NCI-H446 (cell line): ENCODE data around the gene ATRNL1.

Source experiments
- DNase-seq, 2 experiments: peaks; one replicate each; lab custom pipeline; 2025; lab: John Stamatoyannopoulos, UW

The ATRNL1 gene

DNA sequence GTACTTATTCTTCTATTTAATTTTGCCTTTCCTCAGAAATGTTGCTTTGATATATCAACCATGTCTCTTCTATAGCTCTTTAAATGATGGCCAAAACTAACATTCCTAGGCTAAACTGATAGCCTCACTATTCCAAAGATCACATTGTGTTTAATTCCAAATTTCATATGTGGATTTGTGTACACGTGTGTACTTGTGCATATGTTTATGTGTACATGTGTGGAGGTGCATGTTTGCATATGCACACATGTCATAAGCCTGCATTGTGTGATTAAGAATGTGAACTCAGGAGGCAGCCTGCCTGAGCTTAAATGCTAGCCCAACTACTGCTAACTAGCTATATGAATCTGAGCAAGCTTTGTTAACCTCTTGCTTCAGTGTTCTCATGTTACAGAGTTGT, 753.4 kb downstream of the ATRNL1 start:
- no peak for DNase-seq

DNA sequence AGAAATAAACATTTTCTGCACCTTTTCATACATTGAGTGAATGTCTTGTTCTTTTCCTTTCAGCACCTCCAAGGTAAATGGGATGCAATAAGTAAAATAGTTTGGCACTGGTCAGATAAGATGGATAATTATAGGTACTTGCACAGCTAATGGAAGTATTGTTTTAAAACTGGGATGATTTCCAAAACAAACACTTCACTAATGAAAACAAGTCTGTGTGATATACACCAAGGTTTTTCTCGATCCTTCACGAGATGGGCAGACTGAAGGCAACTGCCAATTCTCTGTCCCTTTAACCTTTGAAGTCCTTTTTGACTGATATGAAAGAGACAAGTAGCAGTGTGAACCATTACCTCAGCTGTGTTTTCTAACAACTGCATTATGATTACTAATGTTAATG, 756.0 kb downstream of the ATRNL1 start:
- no peak for DNase-seq

DNA sequence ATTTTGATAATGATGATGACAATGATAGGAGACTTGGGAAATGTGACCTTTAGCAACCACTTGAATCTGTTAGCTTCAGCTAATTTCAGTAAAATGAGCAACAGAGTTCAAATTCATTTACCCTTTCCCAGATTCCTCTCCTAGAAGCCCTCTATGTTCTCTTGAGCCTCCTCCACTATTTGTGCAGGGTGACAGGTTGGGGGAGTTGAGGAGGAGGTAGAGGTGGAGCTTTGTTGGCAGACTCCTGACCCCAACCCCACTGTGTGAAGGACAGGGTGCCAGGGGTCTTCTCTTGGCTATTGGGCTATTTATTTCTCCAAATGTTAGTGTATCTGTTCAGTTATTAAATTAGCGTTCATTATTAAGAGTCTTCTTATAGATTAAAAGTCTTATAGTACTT, 757.5 kb downstream of the ATRNL1 start:
- DNase-seq, result no peak

DNA sequence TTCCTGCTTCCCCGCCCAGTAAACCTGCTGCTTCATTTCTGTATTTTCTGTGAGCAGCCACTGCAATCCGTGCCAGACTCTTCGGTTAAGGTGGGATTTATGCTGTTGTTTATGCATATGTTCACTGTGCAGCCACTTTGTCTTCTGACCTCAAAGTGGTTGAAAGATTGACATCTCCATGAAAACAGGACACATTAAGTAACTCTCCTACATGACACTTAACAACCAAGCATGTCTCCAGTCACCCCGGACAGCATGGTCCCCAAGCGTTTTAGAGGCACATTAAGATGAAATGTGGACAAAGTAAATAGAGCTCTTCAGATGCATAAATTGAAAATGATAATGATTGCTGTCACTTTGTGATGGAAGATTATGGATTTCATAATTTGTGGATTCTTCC, 758.5 kb downstream of the ATRNL1 start:
- no peak for DNase-seq

DNA sequence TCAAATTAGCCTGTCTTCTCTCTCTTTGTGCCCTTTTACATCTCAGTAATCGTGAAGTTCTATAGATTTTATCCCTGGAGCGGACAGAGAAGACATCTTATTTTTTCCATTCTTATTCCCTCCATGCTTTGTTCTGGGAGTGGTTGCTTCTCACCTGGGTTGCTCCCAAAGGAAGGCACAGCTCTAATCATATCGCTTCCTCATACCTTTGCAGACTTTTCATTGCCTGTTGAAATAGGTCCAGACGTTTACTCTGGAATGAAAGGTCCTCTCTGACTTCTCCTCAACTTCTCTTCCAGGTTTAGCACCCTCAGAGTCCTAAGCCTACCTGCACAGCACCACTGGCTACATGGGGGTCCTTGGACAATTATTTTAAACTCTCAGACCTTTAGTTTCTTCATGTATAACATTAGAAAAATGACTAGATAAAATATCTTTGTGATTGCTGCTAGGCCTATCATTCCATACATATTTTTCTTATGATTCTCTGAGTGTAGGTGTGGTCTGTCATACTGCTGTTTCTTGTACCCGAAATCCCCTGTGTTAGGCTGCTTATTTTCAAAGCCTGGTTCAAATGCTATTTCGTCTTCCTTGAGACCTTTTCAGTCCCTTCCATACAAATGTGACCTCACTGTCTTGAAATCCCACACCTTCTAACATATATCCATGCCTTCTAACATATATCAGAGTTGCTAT, 761.7 kb downstream of the ATRNL1 start:
- DNase-seq, result no peak

DNA sequence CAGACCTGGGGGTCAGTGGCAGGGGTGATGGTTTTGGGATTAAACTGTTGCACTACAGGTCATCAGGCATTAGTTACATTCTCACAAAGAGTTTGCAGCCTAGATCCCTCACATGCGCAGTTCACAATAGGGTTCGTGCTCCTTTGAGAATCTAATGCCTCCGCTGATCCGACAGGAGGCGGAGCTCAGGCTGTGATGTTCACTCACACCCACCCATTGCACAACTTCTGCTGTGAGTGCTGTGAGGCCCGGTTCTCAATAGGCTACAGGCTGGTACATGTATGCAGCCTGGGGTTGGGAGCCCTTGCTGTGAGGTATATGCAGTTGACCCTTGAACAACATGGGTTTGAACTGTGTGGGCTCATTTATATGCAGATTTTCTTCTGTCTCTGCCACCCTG, 763.4 kb downstream of the ATRNL1 start:
- no peak for DNase-seq

DNA sequence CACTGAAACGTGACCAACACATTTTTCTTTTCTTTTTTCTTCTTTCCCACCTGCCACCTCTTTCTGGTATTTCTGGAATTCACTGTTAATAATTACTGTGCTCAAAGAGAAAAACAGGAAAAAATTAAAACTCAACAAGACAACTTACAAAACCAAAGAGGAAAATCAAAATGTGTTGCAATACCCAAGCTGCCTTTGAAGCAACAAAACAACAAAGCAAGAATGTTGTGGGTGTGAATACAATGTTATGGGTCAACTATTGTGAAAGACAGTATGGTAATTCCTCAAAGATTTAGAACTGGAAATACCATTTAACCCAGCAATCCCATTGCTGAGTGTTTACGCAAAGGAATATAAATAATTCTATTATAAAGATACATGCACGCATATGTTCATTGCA, 764.7 kb downstream of the ATRNL1 start:
- no peak for DNase-seq

DNA sequence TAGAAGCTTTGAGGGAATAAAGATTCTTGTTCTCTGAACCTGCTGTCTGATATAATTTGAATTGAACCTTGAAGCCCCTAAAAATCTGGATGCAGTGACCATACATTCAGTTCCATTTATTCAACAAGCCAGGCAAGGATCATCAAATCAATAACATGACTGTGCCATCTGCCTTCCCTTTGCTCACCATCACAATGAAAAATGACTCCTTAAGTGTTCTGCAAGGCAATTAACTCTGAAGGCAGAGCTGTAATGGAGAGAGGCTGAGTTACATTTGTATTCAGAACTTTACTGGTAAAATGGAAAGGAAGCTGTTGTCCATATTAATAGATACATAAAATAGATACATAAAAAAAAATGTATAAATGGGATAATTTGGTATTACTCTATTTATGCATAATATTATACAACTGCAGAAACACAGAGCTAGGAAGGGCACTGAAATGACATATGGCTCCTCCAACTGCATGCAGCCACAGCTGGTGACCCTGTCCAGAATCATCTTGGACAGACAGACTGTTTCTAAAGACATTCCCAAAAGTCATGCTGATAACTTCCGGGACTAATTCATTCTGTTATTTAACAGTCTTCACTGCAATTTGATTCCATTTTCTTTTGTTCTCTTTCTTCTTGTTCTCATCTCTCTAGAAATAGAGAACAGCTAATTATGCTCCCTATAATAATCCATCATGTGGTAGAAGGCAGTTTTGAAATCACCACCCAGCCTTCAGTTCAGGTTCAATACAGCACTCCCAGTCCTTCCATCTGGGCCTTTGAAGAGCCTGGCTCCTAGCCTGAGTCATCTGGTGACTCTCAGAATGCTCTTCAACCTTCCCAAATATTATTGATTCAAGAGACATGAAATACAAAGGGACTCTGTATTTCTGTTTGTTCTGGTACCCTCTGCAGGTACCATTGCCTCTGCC, 767.3 kb downstream of the ATRNL1 start:
- no peak for DNase-seq

DNA sequence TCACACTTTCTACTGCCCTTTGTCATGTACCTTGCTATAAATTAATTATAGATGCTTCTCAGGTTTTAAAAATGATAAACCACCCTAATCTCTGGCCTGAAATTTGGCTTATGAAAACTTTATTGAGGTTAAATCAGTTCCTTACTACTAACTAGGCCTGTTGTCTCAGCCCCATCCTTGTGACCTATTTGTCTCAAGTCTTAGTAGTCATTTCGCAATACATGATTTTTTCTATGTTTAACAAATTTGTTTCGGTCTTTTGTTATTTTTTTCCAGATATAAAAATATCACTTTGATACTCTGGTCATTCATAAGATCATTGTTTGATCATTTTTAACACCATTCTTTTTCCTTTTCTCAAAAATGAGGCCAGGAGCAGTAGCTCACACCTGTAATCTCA, 768.3 kb downstream of the ATRNL1 start:
- no peak for DNase-seq

DNA sequence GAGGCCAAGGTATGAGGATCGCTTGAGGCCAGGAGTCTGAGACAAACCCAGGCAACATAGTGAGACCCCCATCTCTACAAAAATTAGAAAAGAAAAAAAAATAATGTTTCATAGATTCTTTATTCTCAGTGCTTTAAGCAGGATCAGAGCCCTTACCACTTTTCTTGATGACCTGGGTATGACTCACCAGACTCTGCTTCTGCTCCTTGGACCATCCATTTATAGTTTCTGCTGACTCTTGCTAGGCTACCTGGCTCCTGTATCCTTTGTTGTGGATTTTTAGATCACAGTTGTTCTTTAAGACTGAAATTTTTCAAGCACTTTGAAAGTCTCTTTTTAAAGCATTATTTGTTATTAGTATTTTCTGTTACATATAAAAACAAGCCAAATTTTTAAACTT, 768.7 kb downstream of the ATRNL1 start:
- no peak for DNase-seq

DNA sequence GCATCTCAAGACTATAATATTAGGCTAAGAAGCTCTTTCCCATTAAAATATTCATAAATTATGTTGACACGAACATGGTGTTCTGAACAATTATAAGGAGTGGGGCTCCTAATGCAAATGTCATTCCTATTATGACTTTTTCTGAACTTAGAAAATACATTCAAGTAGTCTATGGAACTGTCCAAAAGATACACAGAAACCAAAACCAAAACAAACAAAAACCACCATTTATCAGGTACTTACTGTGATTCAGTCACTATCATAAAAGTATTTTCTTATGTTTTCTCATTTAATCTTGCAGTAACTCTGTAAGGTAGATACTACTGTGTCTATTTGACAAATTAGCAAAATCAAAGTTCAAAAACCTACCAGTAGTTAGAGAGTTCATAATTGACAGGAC, 773.0 kb downstream of the ATRNL1 start:
- no peak for DNase-seq

DNA sequence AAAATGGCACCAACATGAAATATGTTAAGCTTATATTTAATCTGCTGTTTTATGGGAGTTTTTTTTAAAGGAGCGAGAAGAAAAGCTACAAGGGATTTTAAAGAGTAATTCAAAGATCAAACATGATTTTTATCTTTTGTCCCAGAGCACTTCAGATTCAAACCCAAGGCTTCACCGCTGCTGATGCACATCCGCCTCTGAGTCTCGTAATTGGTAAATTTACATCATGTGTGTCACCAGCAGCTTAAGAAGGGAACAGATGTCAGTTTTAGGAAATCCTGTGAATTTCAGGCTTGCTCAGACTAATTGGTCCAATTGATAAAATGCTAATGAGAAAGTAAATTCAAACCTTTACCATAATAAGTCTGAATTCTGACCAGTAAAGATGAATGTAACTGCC, 773.5 kb downstream of the ATRNL1 start:
- DNase-seq, result no peak

DNA sequence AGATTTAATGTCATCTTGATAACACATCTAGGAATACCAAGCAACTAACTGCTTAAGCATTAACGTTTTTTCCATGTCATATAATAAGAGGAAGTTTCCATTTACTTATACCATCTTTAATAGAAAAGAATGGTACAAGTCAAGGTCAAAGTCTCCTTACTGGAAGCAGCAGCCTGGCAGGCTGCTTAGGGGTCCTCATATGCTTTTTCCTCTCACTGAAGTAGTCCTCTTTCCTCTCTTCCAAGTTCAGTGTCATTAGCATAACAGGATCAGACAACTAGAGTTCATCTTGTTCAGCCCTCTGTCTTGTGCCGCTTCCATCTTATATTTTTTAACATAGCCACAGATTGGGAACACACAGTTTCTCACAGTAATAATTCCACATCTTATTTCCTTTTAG, 774.1 kb downstream of the ATRNL1 start:
- no peak for DNase-seq

DNA sequence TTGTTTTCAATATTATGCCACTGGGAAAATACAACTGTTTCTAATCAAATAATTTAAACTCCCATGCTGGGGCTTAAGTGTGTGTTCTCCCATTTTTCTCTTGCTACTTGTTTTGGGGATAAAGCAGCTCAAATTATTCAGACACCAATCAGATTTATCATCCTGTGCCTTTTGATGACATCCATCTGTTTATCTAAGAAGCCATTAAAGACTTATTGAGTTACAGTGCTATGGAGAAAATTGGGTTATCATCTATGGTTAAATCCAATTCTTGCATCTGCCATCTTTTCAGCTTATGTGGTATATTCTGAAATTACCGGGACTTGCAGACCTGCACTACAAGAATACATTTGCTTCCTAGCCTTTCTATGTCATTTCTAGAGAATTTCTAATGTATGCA, 778.7 kb downstream of the ATRNL1 start:
- no peak for DNase-seq

DNA sequence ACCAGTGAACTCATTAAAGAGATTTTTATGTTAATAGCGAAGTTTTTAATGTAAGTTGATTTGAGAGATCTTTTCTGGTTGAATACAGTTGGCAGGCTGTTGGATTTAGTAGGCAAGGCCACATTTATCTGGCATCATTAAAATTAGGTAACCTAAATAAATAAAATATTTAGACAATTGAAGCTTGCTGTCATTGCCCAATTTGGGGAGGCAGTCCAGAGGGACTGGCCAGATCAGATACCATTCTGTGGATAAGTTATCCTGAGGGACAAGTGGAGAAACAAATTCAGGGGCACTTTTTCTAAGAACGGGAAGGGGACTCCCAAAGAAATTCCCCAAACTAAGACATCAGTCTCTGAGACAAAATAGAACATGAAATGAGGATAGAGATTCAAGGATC, 782.0 kb downstream of the ATRNL1 start:
- no peak for DNase-seq

DNA sequence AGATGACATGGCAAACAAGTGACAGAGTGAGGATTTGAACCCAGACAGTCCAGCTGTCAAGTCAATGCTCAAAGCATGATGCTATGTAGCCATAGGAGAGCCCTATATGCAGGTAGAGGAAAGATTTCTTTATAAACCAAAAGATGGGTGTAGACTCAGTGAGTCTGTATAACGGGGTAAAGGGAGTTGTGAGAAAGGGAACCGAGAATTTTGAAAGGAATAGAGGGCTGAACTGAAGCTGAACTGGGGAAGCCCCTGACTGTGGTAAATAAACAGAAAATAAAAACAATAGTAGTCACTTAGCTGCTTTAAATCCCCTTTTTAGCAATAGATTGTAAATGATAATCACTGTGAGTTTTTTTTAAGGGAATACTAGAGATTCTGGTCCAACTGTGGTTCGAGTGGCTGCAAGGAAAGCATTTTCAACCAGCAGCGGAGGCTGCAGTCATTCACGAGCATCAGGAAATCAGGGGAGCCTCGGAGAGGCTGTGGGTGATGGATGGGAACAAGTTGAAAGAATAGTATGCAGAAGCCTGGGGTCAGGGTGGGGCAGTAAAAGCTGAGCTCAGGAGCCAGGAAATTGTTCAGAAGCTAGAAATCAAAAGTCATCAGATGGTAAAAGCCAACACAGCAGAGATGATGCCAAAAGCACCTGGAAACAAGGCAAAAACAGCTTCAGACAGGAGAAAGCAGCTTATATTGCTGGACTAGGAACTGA, 786.4 kb downstream of the ATRNL1 start:
- DNase-seq, result no peak

DNA sequence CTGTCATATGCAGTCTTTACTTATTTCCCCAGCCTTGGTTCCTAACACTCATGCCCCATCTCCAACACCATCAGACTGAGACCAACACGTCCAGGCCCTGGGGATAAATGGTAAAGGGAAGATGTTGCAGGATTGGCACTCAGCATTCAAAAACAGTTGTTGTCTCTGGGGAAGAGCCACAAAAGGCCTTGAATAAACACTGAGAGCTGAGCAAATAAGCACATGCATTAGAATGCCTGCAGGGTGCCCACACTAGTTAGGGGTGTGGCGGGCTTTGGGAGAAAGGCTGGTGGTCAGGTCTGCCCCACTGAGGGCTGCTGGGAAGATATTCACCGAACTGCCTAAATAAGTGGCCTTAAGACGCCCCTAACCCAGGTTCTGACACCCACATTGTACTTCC, 788.9 kb downstream of the ATRNL1 start:
- no peak for DNase-seq

DNA sequence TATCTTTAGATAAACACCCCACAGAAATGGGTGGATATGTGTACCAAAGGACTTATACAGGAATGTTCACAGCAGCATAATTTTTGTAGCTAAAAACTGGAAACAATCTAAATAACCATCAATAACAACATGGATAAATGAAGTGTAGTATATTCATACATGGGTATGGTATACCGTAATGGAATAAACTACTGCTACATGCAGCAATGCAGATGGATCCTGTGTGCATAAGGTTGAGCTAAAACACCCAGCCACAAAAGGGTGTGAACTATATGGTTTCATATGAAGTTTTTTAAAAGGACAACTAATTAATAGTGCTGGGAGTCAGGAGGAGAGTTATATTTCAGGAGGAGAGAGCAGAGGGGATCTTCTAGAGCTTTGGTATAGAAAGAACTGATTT, 790.2 kb downstream of the ATRNL1 start:
- no peak for DNase-seq

DNA sequence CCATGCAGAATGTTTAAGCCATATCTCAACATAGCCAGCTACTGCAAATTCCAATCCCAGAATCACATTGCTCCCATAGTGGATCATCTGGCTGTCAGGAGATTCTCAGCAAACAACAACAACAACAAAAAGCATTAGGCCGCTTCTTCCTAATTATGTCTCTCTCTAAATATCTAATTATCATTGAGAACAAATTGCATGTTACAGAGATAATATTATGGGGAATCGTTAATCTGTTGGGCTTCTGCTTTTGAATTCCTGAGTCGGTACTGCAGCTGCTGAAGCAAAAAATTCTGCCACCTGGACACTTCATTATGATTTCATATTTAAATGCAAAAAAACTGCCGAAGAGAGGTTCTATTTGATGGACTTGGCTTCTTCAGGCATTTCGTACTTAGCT, 791.2 kb downstream of the ATRNL1 start:
- DNase-seq, result no peak

DNA sequence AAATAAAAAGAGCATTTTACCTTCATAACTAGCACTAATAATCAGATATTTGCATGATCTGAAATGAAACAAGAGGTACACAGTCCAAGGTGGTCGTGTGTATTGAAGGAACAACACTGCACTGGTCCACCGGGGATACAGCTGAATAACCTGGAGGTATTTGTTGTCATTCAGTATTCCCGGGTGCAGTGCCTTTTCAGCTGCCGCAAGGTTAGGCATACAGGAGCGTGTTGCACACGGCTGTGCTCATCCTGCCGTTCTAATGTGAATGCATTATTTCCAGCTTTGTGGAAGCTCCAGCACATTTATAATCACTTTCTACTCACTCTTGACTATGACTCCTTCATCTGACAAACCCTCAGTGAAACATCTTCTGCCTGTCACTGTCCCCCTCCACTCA, 802.0 kb downstream of the ATRNL1 start:
- no peak for DNase-seq

DNA sequence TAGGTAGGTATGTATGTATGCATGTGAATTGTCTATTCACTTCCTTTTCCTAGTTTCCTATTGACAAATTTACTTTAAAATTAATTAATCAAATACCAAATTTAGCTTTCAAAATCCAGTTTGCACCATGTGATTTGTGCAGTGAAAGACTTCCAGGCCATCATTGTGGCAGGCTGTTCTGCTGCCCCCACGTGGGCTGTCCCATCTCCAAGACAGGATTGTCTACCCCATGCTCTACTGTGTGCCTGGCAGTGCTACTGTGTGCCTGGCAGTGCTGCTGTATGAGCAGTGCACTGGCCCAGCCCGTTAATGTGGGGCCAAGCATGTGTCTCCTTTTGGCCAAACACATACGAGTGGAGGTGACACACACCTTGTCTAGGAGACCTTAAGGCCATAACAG, 805.1 kb downstream of the ATRNL1 start:
- DNase-seq, result no peak

DNA sequence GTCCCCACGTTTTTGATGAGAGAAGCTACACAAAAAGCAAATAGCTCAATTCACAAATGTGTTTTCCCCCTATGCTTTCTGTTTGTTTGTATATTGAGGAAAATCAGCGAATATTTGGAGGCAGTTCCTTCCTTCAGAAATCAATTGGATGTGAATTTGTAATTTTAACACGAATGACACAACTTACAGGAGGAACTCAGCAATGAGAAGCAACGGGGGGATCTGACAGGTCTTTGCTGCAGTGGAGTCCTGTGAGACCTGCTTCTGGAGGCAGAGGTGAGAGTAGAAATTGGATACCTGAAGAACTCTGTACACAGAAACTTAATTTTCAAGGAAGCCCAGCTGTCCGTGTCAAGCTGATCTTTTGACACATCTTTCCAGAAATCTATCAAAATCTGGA, 809.4 kb downstream of the ATRNL1 start:
- DNase-seq, result no peak

DNA sequence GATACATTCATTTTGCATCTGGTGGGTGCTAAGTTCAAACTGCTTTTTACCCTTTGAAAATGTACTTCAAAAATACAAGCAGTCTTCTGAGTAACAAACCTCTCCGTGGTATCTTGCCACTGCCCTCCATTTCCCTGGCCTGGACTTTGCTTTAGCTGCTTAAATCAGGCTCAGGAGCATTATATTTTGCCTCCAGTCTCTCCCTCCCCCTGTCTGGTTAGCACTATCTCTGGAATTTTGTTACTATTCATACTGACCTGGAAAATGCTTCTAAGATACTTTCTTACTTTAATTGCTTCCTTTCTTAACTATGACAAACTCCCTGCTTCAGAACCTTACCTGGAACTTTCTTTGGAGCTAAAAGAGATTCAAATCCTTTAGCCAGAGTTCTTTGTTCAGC, 810.0 kb downstream of the ATRNL1 start:
- DNase-seq, result no peak
